Progenitor cell of endocrine pancreas (in vitro differentiated cells): ENCODE results near the gene CBY2. TPM values are rescaled to one million over a fixed set of nuclear protein-coding genes. Genes with fewer than 3 reads are reported as not detected.
"Not testable (repeated sequence)": the region's sequence is repeated elsewhere in the genome, so short reads cannot be mapped to it uniquely, and the experiment has no call there.

ENCODE experiments used
- DNase-seq: peaks from one replicate; pipeline ENCODE4 v3.0.0; 2021; ENCODE audit warnings: low spot score; ENCODE audit not compliant: unreplicated experiment
- H3K27ac Mint-ChIP-seq: 2 replicates; pipeline ENCODE4 v1.8.0; 2021; ENCODE audit warnings: mild to moderate bottlenecking, moderate library complexity, mixed read lengths
- H3K27me3 Mint-ChIP-seq: 2 replicates; pipeline ENCODE4 v1.8.0; 2021; ENCODE audit warnings: mixed read lengths
- H3K36me3 Mint-ChIP-seq: 2 replicates; pipeline ENCODE4 v1.8.0; 2022; ENCODE audit warnings: mixed read lengths; ENCODE audit not compliant: insufficient read depth
- H3K4me1 Mint-ChIP-seq: 2 replicates; pipeline ENCODE4 v1.8.0; 2021; ENCODE audit warnings: low read depth, mixed read lengths
- H3K4me3 Mint-ChIP-seq: 2 replicates; pipeline ENCODE4 v1.8.0; 2021; ENCODE audit warnings: low read depth, mild to moderate bottlenecking, moderate library complexity, mixed read lengths
- H3K9me3 Mint-ChIP-seq: 2 replicates; pipeline ENCODE4 v1.8.0; 2021; ENCODE audit warnings: low read depth, mixed read lengths
- CTCF ChIP-seq: fragments of 200-600 bp; sonication (generic); IDR thresholded peaks from one replicate; pipeline ENCODE4 v1.5.0; 2021; ENCODE audit warnings: antibody characterized with exemption, mild to moderate bottlenecking; ENCODE audit not compliant: unreplicated experiment
- total RNA-seq: library from RNA; stranded (reverse); gene quantifications from 2 replicates; pipeline ENCODE4 v1.2.1, GENCODE V29; 2021

The CBY2 gene
- total RNA-seq, 1 donor from 2014 or later: not detected

DNA sequence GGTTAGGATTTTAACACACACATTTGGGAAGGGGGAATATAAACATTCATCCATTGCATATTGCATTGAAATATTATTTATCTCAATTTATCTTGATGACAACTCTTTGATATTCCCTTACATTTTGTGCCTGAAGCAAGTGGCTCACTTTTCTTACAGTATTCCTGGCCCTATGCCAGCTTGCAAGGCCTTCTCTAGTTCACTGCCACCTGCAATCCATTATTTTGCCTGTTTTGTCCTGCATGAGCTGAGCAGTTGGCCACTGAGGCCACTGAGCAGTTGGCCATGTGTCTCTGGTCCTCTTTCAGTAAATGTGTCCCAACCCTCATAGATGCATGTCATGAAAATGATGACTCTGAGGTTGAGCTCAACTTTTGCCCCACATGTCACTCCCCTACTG is 49.8 kb downstream of the CBY2 start:
- no peaks in the 10 kb centered on the region for H3K36me3 Mint-ChIP-seq
- no peak overlapping the region for H3K4me3 Mint-ChIP-seq
- H3K27ac Mint-ChIP-seq: no peak overlapping the region
- peaks cover 2% of the 10 kb centered on the region for H3K4me1 Mint-ChIP-seq
- peaks cover 13% of the 10 kb centered on the region for H3K27me3 Mint-ChIP-seq
- TF ChIP-seq CTCF: no peak
- DNase-seq: no peak
- H3K9me3 Mint-ChIP-seq: no peaks in the 10 kb centered on the region

GRCh38 chr13:45752510-45752909 is 50.4 kb downstream of the CBY2 start:
- Mint-ChIP-seq H3K4me3 (no peak overlapping the region), H3K27me3 (peaks cover 13% of the 10 kb centered on the region), H3K4me1 (peaks cover 2% of the 10 kb centered on the region), H3K36me3 (no peaks in the 10 kb centered on the region), H3K27ac (no peak overlapping the region), H3K9me3 (peaks cover under 1% of the 10 kb centered on the region)
- DNase-seq: no peak
- TF ChIP-seq CTCF: no peak

DNA sequence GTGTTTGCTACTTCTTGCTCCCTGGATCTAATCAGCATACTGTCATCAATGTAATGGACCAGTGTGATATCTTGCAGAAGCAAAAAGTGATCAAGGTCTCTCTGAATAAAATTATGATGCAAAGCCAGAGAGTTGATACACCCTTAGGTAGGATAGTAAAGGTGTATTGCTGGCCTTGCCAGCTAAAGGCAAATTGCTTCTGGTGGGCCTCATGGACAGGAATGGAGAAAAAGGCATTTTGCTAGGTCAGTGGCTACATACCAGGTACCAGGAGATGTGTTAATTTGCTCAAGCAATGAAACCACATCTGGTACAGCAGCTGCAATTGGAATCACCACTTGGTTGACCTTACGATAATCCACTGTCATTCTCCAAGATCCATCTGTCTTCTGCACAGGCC is 54.4 kb downstream of the CBY2 start:
- not testable (repeated sequence) for H3K4me3 Mint-ChIP-seq, H3K9me3 Mint-ChIP-seq, H3K27ac Mint-ChIP-seq, H3K27me3 Mint-ChIP-seq, H3K4me1 Mint-ChIP-seq, DNase-seq, H3K36me3 Mint-ChIP-seq

- H3K9me3 Mint-ChIP-seq, H3K4me3 Mint-ChIP-seq: not testable (repeated sequence)
Measured at GRCh38 chr13:45757589-45757988, 55.5 kb downstream of the CBY2 start.

DNA sequence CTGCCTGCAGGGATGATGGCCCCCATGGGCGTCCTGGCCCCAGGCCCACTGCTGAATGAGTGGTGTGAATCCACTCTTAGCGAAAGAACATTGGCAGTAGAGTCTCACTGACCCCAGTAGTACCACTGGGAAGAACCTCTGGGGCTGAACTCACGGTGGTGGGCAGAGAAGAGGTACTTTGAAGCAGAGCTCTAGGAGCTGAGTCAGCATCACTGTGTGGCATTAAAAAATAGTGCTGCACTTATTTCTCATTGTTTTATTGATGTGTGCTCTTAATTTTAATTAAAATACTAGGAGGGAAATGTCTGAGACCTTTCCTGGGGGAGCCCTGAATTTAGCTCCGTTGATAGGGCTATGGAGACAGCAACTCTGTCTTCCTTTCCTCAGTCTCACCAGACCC is 61.3 kb downstream of the CBY2 start:
- peaks cover 15% of the 10 kb centered on the region for H3K27me3 Mint-ChIP-seq
- DNase-seq: no peak
- peaks cover 2% of the 10 kb centered on the region for H3K36me3 Mint-ChIP-seq
- H3K4me3 Mint-ChIP-seq: no peak overlapping the region
- no peaks in the 10 kb centered on the region for H3K9me3 Mint-ChIP-seq
- H3K4me1 Mint-ChIP-seq: peaks cover 7% of the 10 kb centered on the region
- no peak overlapping the region for H3K27ac Mint-ChIP-seq
- no peak for TF ChIP-seq CTCF

More at GRCh38 chr13:45757589-45757988, 55.5 kb downstream of the CBY2 start:
- DNase-seq, H3K36me3 Mint-ChIP-seq, H3K27ac Mint-ChIP-seq, H3K4me1 Mint-ChIP-seq, H3K27me3 Mint-ChIP-seq: not testable (repeated sequence)

Other genes with a start within 250 kb of the CBY2 start
- 29.6 and 31.6 TPM in 2 replicates for gene COG3, start 237.4 kb upstream of the CBY2 start, total RNA-seq
- not detected in 2 replicates for gene ERICH6B, start 86.6 kb upstream of the CBY2 start, total RNA-seq
- not detected in 2 replicates for gene SIAH3, start 149.4 kb downstream of the CBY2 start, total RNA-seq